Adrenal gland (tissue), 12 donors: Measurements from ENCODE around the gene MYH7. TPM values are rescaled to one million over a fixed set of nuclear protein-coding genes. Genes with fewer than 3 reads are reported as not detected.
A peak's percentile ranks its signal among the peaks of the same experiment; 100 is the strongest.

ENCODE experiments used
- DNase-seq, 7 donors: peaks; one replicate each; pipeline ENCODE4 v3.0.0-alpha.2; 2019 to 2020
- H3K27ac ChIP-seq, 5 donors: fragments of 200-600 bp; sonication (generic) in 4 of 5; 1 replicate in 3 of 5; 2 replicates in 2 of 5; pipeline versions ENCODE4 v1.5.1 to v1.8.0; 2016 to 2020; ENCODE audit warnings: mild to moderate bottlenecking in 1 of 5
- H3K27me3 ChIP-seq: fragments of 200-600 bp; 2 replicates; pipeline ENCODE4 v1.8.0; 2021
- H3K36me3 ChIP-seq, 2 donors: fragments of 200-600 bp; replicated peaks in 1 of 2; 1 replicate in 1 of 2; 2 replicates in 1 of 2; pipeline versions ENCODE4 v1.5.1 to v1.8.0; 2018 to 2022
- H3K4me1 ChIP-seq, 2 donors: fragments of 200-600 bp; replicated peaks in 1 of 2; 1 replicate in 1 of 2; 2 replicates in 1 of 2; pipeline versions ENCODE4 v1.5.1 to v1.8.0; 2018 to 2021
- H3K4me3 ChIP-seq, 4 donors: fragments of 200-600 bp; sonication (generic) in 3 of 4; one replicate each; pipeline ENCODE4 v1.5.1; 2016 to 2018
- H3K9me3 ChIP-seq, 3 donors: fragments of 200-600 bp; sonication (generic) in 1 of 3; replicated peaks in 1 of 3; 1 replicate in 2 of 3; 2 replicates in 1 of 3; pipeline versions ENCODE4 v1.5.1 to v1.8.0; 2016 to 2021
- POLR2A ChIP-seq, 2 donors: fragments of 450-650 bp; IDR thresholded peaks; one replicate each; pipeline ENCODE4 v1.6.1; 2017; ENCODE audit warnings: antibody characterized with exemption in 2 of 2, mild to moderate bottlenecking in 2 of 2, moderate library complexity in 1 of 2
- WGBS, 4 donors: extraction: QIAGEN DNeasy Blood & Tissue Kit in 2 of 4; methylation state at CpG; one replicate each; pipeline versions ENCODE4 v1.1.5 to v1.1.7; 2013 to 2017; 5-methylcytosine and 5-hydroxymethylcytosine counted together
- intact Hi-C, 2 donors: fragments of 100-400 bp; cut with DNase I; formaldehyde crosslinking; loops; one replicate each; pipeline versions ENCODE4 v1.14.1 to v1.15.0; 2022 to 2023
- polyA plus RNA-seq, 3 donors: library from polyadenylated mRNA; stranded (reverse); fragments of 200-250 nt in 2 of 3; fragments of 350-450 nt in 1 of 3; fragmentation: Illumina TruSeq in 1 of 3; extraction: RNeasy Lipid Tissue Mini Kit (QIAGEN cat#74804) in 1 of 3; gene quantifications; one replicate each; pipeline ENCODE4 v1.2.3, GENCODE V29; 2013 to 2014
- total RNA-seq, 9 donors: library from RNA; depleted of rRNA in 4 of 9; stranded (reverse); fragments of >200 nt in 4 of 9; fragments of 120-200 nt in 1 of 9; fragmentation: NEBNext Ultra II Directional in 1 of 9; extraction: Animal tissue kit (Norgen Biotek cat#: 25700) in 1 of 9; gene quantifications; one replicate each; pipeline versions ENCODE4 v1.1.0 to v1.2.4, GENCODE V29; 2013 to 2023
- TF ChIP-seq, protein P1 (sequence below), 6 experiments: fragments of 450-650 bp in 4 of 6; fragments of 200-600 bp in 2 of 6; sonication (generic) in 1 of 6; IDR thresholded peaks; 1 replicate in 5 of 6; 2 replicates in 1 of 6; pipeline versions ENCODE4 v1.5.1 to v1.8.0; 2016 to 2021; ENCODE audit warnings: antibody characterized with exemption in 6 of 6, mild to moderate bottlenecking in 2 of 6, moderate library complexity in 1 of 6
- donor health status: healthy with polysubstance abuse.
- donor health status: Bipolar disorder and iron deficiency.
- donor health status: DM: yes; HTN: yes; CAD: no.
- donor health status: DM: no; HTN: no; CAD: no.
- donor health status: DM: no; HTN: no; CAD: no.
- donor health status: DM: yes; HTN: yes; CAD: no.

MYH7 gene
- total and polyA plus RNA-seq, 12 donors: 0.06 to 7.1 (median 0.64) TPM; not detected in 4

- Histone ChIP-seq H3K27ac (peak overlapping the region in 2 of 5 donors; percentile 83 to 85), H3K27me3 (peaks cover 12% of the 10 kb centered on the region), H3K9me3 (no peaks in the 10 kb centered on the region), H3K36me3 (no peaks in the 10 kb centered on the region), H3K4me3 (peak overlapping the region in 1 of 4 donors; percentile 49), H3K4me1 (peaks cover 0 to 4% of the 10 kb centered on the region in 2 donors)
- 49 to 70% (median 52%) methylated on average over 16 to 34 of the region's 34 CpGs for WGBS, 4 donors
- peak; percentile 18 to 80 (median 37) for DNase-seq
- no peak for TF ChIP-seq POLR2A (IDR thresholded peaks at IDR 0.05)
- TF ChIP-seq, protein P1, sequence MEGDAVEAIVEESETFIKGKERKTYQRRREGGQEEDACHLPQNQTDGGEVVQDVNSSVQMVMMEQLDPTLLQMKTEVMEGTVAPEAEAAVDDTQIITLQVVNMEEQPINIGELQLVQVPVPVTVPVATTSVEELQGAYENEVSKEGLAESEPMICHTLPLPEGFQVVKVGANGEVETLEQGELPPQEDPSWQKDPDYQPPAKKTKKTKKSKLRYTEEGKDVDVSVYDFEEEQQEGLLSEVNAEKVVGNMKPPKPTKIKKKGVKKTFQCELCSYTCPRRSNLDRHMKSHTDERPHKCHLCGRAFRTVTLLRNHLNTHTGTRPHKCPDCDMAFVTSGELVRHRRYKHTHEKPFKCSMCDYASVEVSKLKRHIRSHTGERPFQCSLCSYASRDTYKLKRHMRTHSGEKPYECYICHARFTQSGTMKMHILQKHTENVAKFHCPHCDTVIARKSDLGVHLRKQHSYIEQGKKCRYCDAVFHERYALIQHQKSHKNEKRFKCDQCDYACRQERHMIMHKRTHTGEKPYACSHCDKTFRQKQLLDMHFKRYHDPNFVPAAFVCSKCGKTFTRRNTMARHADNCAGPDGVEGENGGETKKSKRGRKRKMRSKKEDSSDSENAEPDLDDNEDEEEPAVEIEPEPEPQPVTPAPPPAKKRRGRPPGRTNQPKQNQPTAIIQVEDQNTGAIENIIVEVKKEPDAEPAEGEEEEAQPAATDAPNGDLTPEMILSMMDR (IDR thresholded peaks at IDR 0.05): no peak
- intact Hi-C loops: no loop called here
Measured at GRCh38 chr14:23366426-23366921, 69.0 kb downstream of the MYH7 start.

- intact Hi-C loops: no loop called here
- peak overlapping the region in 3 of 5 donors; percentile 59 to 85 (median 83) for H3K27ac ChIP-seq
- TF ChIP-seq, protein P1 (IDR thresholded peaks at IDR 0.05): no peak
- TF ChIP-seq POLR2A (IDR thresholded peaks at IDR 0.05): peak in 1 of 2 donors; percentile 33
- peak overlapping the region in 1 of 4 donors; percentile 49 for H3K4me3 ChIP-seq
- DNase-seq: no peak
- H3K9me3 ChIP-seq: no peaks in the 10 kb centered on the region
- H3K27me3 ChIP-seq: peaks cover 12% of the 10 kb centered on the region
- no peaks in the 10 kb centered on the region for H3K36me3 ChIP-seq
- 5 to 10% (median 9%) methylated on average over 21 to 48 of the region's 51 CpGs for WGBS, 4 donors
- H3K4me1 ChIP-seq: peaks cover 0 to 4% of the 10 kb centered on the region in 2 donors
Measured at GRCh38 chr14:23365732-23366425, 69.6 kb downstream of the MYH7 start.

DNA sequence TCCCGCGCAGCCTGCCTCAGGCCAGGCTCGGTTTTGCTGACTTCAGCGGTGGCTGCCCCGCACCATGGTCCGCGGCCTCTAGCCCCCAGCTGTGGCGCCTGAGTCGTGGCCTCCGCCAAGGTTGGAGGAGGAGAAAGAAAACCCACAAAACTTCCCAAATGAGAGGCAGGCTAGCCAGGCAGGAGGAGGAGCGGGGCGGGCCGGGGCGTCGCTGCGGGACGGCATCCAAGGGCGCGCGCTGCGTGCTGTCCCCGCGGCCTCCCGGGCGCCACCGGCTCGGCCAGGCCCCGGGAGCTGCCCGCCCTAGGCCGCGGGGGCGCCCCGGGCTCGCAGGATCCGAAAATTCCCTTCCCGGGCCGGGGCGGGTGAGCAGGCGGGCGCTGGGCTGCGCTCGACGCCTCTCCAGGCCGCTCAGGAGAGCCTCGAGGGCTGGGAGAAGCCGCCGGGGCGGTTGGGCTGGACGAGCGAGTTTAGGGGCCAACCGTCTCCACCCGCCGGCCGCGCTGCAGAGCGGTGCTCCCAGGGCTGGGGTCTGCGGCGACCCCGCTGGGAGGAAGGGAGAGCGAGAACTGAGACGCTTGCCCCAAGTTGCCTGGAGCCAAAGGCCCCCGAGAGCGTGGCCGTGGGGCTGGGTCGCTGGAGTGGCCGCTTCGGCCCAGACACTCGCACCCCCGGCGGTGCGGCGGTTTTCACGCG is 70.3 kb downstream of the MYH7 start, which contains the start of gene EFS:
TSS of gene EFS (minus strand) at position 137 of the 696 bp plus-strand sequence. CDS start 147 bp downstream, outside the sequence.
- H3K4me3 ChIP-seq: peak within 1 kb of the TSS in 1 of 4 donors; percentile 49
- 2 to 6% (median 5%) methylated on average over 24 to 74 of the region's 74 CpGs for WGBS, 4 donors
- no peaks in the 10 kb centered on the region for H3K36me3 ChIP-seq
- TF ChIP-seq, protein P1 (IDR thresholded peaks at IDR 0.05): no peak
- TF ChIP-seq POLR2A (IDR thresholded peaks at IDR 0.05): no peak
- peaks cover 12% of the 10 kb centered on the region for H3K27me3 ChIP-seq
- intact Hi-C loops: no loop called here
- DNase-seq: no peak
- H3K9me3 ChIP-seq: no peaks in the 10 kb centered on the region
- H3K27ac ChIP-seq: peak within 1 kb of the TSS in 3 of 5 donors; percentile 59 to 85 (median 83)
- H3K4me1 ChIP-seq: peaks cover 0 to 4% of the 10 kb centered on the region in 2 donors
